ENCODE data around the gene PPOX. TPM values are rescaled to one million over a fixed set of nuclear protein-coding genes. Genes with fewer than 3 reads are reported as not detected.

PPOX gene
- total and polyA plus RNA-seq, 5 experiments from 2014 or later, result 12.0 to 82.1 (median 17.8) TPM

- H3K36me3 Mint-ChIP-seq, result peaks cover 0 to 25% (median 2%) of the 10 kb centered on the region in 3 donors
- H3K9me3 Mint-ChIP-seq, result no peaks in the 10 kb centered on the region
- POLR2A ChIA-PET, result interaction anchor here (0.6 to 3.5 kb wide), 20 partner anchors 9 to 335 kb away, joined by 3 to 26 read pairs (median 6); partner anchors contain the start of genes ARHGAP30, F11R, LY9 and NDUFS2
- peaks cover 36 to 65% (median 61%) of the 10 kb centered on the region in 4 donors for H3K4me1 Mint-ChIP-seq
- no peak for ATAC-seq
- H3K27ac Mint-ChIP-seq, result peak overlapping the region in 2 of 10 donors; percentile 92 to 96
- H3K4me3 Mint-ChIP-seq, result no peak overlapping the region
- no peaks in the 10 kb centered on the region for H3K27me3 Mint-ChIP-seq
- DNase-seq, result peak in 1 of 10 donors; percentile 21
These were observed 34.5 kb upstream of the PPOX start for GRCh38 chr1:161131523-161132409.

GRCh38 chr1:161132410-161133219 lies 33.6 kb upstream of the PPOX start, which contains the start of gene DEDD:
Gene DEDD (minus strand): TSS chr1:161132667. CDS start chr1:161124462, 8,205 bp downstream.
- H3K4me3 Mint-ChIP-seq, result no peak within 1 kb of the TSS
- peak within 1 kb of the TSS in 2 of 10 donors; percentile 92 to 96 for H3K27ac Mint-ChIP-seq
- H3K9me3 Mint-ChIP-seq, result no peaks in the 10 kb centered on the region

GRCh38 chr1:161133220-161133740 lies 32.9 kb upstream of the PPOX start:
- POLR2A ChIA-PET, result interaction anchor here (0.6 to 3.5 kb wide), 23 partner anchors 8 to 337 kb away, joined by 3 to 26 read pairs (median 5); partner anchors contain the start of genes ARHGAP30, F11R, LY9 and NDUFS2
- ATAC-seq (peak in 1 of 2 donors; percentile 3), DNase-seq (no peak)
- Mint-ChIP-seq H3K4me1 (peaks cover 29 to 56% (median 49%) of the 10 kb centered on the region in 4 donors), H3K27me3 (no peaks in the 10 kb centered on the region), H3K36me3 (peaks cover 0 to 10% (median 0%) of the 10 kb centered on the region in 3 donors), H3K27ac (no peak overlapping the region), H3K9me3 (no peaks in the 10 kb centered on the region), H3K4me3 (no peak overlapping the region)

More at GRCh38 chr1:161132410-161133219, 33.6 kb upstream of the PPOX start, which contains the start of gene DEDD:
- Mint-ChIP-seq H3K36me3 (peaks cover 0 to 16% (median 0%) of the 10 kb centered on the region in 3 donors), H3K4me1 (peaks cover 33 to 62% (median 55%) of the 10 kb centered on the region in 4 donors), H3K27me3 (no peaks in the 10 kb centered on the region)
- POLR2A ChIA-PET, result interaction anchor here (0.6 to 3.5 kb wide), 27 partner anchors 8 to 336 kb away, joined by 3 to 26 read pairs (median 5); partner anchors contain the start of genes ARHGAP30, F11R, LY9 and NDUFS2
- ATAC-seq (peak; percentile 95), DNase-seq (peak; percentile 74 to 95 (median 88))

- ATAC-seq (no peak), DNase-seq (no peak)
- Mint-ChIP-seq H3K27me3 (no peaks in the 10 kb centered on the region), H3K4me3 (no peak overlapping the region), H3K27ac (peak overlapping the region in 1 of 10 donors; percentile 43), H3K36me3 (no peaks in the 10 kb centered on the region), H3K4me1 (peaks cover 7 to 24% (median 17%) of the 10 kb centered on the region in 4 donors), H3K9me3 (no peaks in the 10 kb centered on the region)
- POLR2A ChIA-PET, result interaction anchor here (1.0 to 1.5 kb wide), 3 partner anchors 9 to 64 kb away, joined by 3 to 4 read pairs (median 4); partner anchors contain the start of genes NDUFS2 and UFC1
These were observed 28.3 kb upstream of the PPOX start for GRCh38 chr1:161137881-161138280.

- H3K4me1 Mint-ChIP-seq, result peaks cover 7 to 24% (median 17%) of the 10 kb centered on the region in 4 donors
- POLR2A ChIA-PET, result interaction anchor here (1.0 to 1.5 kb wide), 2 partner anchors 9 to 15 kb away, joined by 4 read pairs; partner anchors contain the start of gene UFC1
- H3K27me3 Mint-ChIP-seq, result no peaks in the 10 kb centered on the region
- no peak for DNase-seq
- H3K36me3 Mint-ChIP-seq, result no peaks in the 10 kb centered on the region
- peak overlapping the region in 1 of 10 donors; percentile 9 for H3K4me3 Mint-ChIP-seq
- no peaks in the 10 kb centered on the region for H3K9me3 Mint-ChIP-seq
- no peak for ATAC-seq
- peak overlapping the region in 9 of 10 donors; percentile 7 to 87 (median 58) for H3K27ac Mint-ChIP-seq
These were observed 27.8 kb upstream of the PPOX start for GRCh38 chr1:161138431-161138830.

GRCh38 chr1:161139766-161140165 lies 26.5 kb upstream of the PPOX start:
- DNase-seq, result peak in 5 of 10 donors; percentile 20 to 53 (median 45)
- Mint-ChIP-seq H3K9me3 (no peaks in the 10 kb centered on the region), H3K36me3 (no peaks in the 10 kb centered on the region), H3K27me3 (no peaks in the 10 kb centered on the region), H3K4me1 (peaks cover 7 to 23% (median 16%) of the 10 kb centered on the region in 4 donors), H3K4me3 (no peak overlapping the region), H3K27ac (no peak overlapping the region)
- POLR2A ChIA-PET, result interaction anchor here (3.5 kb wide), 1 partner anchor 8 kb away, joined by 14 read pairs; the partner anchor contains the start of gene DEDD
- peak; percentile 54 to 59 for ATAC-seq

- Mint-ChIP-seq H3K27ac (no peak overlapping the region), H3K4me1 (peaks cover 0 to 17% (median 11%) of the 10 kb centered on the region in 4 donors), H3K9me3 (no peaks in the 10 kb centered on the region), H3K36me3 (no peaks in the 10 kb centered on the region), H3K27me3 (no peaks in the 10 kb centered on the region), H3K4me3 (no peak overlapping the region)
- DNase-seq, result no peak
- POLR2A ChIA-PET, result interaction anchor here (0.6 to 3.5 kb wide), 4 partner anchors 9 to 825 kb away, joined by 3 to 14 read pairs (median 4); partner anchors contain the start of gene DEDD
- ATAC-seq, result no peak
These were observed 25.3 kb upstream of the PPOX start for GRCh38 chr1:161140755-161141400.

GRCh38 chr1:161145832-161146231 lies 20.4 kb upstream of the PPOX start:
- H3K27ac Mint-ChIP-seq, result no peak overlapping the region
- ATAC-seq, result no peak
- H3K27me3 Mint-ChIP-seq, result no peaks in the 10 kb centered on the region
- no peak overlapping the region for H3K4me3 Mint-ChIP-seq
- H3K36me3 Mint-ChIP-seq, result no peaks in the 10 kb centered on the region
- H3K9me3 Mint-ChIP-seq, result no peaks in the 10 kb centered on the region
- H3K4me1 Mint-ChIP-seq, result no peaks in the 10 kb centered on the region
- POLR2A ChIA-PET, result interaction anchor here (0.9 to 1.2 kb wide), 2 partner anchors 13 to 25 kb away, joined by 3 to 4 read pairs; no protein-coding TSS in a partner anchor
- DNase-seq, result no peak

GRCh38 chr1:161153176-161153575 lies 13.1 kb upstream of the PPOX start:
- peaks cover 6 to 17% (median 6%) of the 10 kb centered on the region in 3 donors for H3K36me3 Mint-ChIP-seq
- H3K9me3 Mint-ChIP-seq, result no peaks in the 10 kb centered on the region
- DNase-seq (no peak), ATAC-seq (no peak)
- H3K4me3 Mint-ChIP-seq, result peak overlapping the region; percentile 70 to 100 (median 98)
- peaks cover 12 to 33% (median 27%) of the 10 kb centered on the region in 4 donors for H3K4me1 Mint-ChIP-seq
- POLR2A ChIA-PET, result interaction anchor here (0.6 to 4.2 kb wide), 18 partner anchors 9 to 236 kb away, joined by 3 to 73 read pairs (median 6); partner anchors contain the start of genes ARHGAP30, B4GALT3, DEDD and NDUFS2
- H3K27ac Mint-ChIP-seq, result peak overlapping the region; percentile 90 to 100 (median 100)
- peaks cover 0 to 1% (median 0%) of the 10 kb centered on the region in 5 donors for H3K27me3 Mint-ChIP-seq

GRCh38 chr1:161153682-161154337 lies 12.4 kb upstream of the PPOX start, which contains the start of gene UFC1:
Gene UFC1 (plus strand): TSS chr1:161153978. CDS start chr1:161153998, 20 bp downstream.
- Mint-ChIP-seq H3K4me1 (peaks cover 14 to 39% (median 31%) of the 10 kb centered on the region in 4 donors), H3K27ac (peak within 1 kb of the TSS; percentile 99 to 100 (median 100)), H3K27me3 (peaks cover 0 to 1% (median 0%) of the 10 kb centered on the region in 5 donors), H3K4me3 (peak within 1 kb of the TSS; percentile 91 to 100 (median 98)), H3K36me3 (peaks cover 6 to 17% (median 6%) of the 10 kb centered on the region in 3 donors), H3K9me3 (no peaks in the 10 kb centered on the region)
- DNase-seq (peak; percentile 65 to 93 (median 84)), ATAC-seq (peak; percentile 91 to 94)
- POLR2A ChIA-PET, result interaction anchor here (0.6 to 4.2 kb wide), 19 partner anchors 8 to 236 kb away, joined by 3 to 73 read pairs (median 5); partner anchors contain the start of genes ARHGAP30, B4GALT3, DEDD and NDUFS2

Measured in naive thymus-derived CD8-positive, alpha-beta T cell (primary cell).